Peyer's patch (tissue), 4 donors: ENCODE measurements around the gene NDUFS1. TPM values are rescaled to one million over a fixed set of nuclear protein-coding genes. Genes with fewer than 3 reads are reported as not detected.

Source experiments
- DNase-seq, 3 donors: peaks; one replicate each; pipeline ENCODE4 v3.0.0-alpha.2; 2017 to 2019
- H3K27ac ChIP-seq, 4 donors: fragments of 200-600 bp; sonication (generic); one replicate each; pipeline ENCODE4 v1.5.1; 2016 to 2019
- H3K27me3 ChIP-seq, 2 donors: fragments of 200-600 bp; sonication (generic); one replicate each; pipeline ENCODE4 v1.5.1; 2019
- H3K36me3 ChIP-seq, 3 donors: fragments of 200-600 bp; sonication (generic); one replicate each; pipeline ENCODE4 v1.5.1; 2016 to 2019
- H3K4me1 ChIP-seq, 4 donors: fragments of 200-600 bp; sonication (generic); one replicate each; pipeline ENCODE4 v1.5.1; 2016 to 2019
- H3K4me3 ChIP-seq, 4 donors: fragments of 200-600 bp; sonication (generic); 1 replicate in 3 of 4; 2 replicates in 1 of 4; pipeline ENCODE4 v1.5.1; 2016 to 2019; ENCODE audit warnings: mild to moderate bottlenecking in 1 of 4
- H3K9me3 ChIP-seq, 4 donors: fragments of 200-600 bp; sonication (generic); one replicate each; pipeline ENCODE4 v1.5.1; 2016 to 2019; ENCODE audit warnings: mild to moderate bottlenecking in 1 of 4
- POLR2A ChIP-seq, 2 donors: fragments of 450-650 bp; IDR thresholded peaks; one replicate each; pipeline ENCODE4 v1.5.1; 2017; ENCODE audit warnings: antibody characterized with exemption in 2 of 2, mild to moderate bottlenecking in 2 of 2, moderate library complexity in 2 of 2
- small RNA-seq, 2 donors: library from RNA; depleted of rRNA; stranded (forward); fragments of <200 nt; gene quantifications; one replicate each; pipeline ENCODE3, GENCODE V24; 2016
- total RNA-seq, 4 donors: library from RNA; depleted of rRNA; stranded (reverse); fragments of >200 nt; gene quantifications; one replicate each; pipeline ENCODE4 v1.1.0, GENCODE V29; 2016
- TF ChIP-seq, protein P1 (sequence below), 6 experiments: fragments of 450-650 bp in 4 of 6; fragments of 200-600 bp in 2 of 6; sonication (generic) in 1 of 6; IDR thresholded peaks; one replicate each; pipeline ENCODE4 v1.5.1; 2017 to 2019; ENCODE audit warnings: antibody characterized with exemption in 6 of 6, mild to moderate bottlenecking in 3 of 6, moderate library complexity in 1 of 6

NDUFS1 gene
- total RNA-seq, 4 donors from 2014 or later, result 81.9 to 95.3 (median 89.3) TPM

DNA sequence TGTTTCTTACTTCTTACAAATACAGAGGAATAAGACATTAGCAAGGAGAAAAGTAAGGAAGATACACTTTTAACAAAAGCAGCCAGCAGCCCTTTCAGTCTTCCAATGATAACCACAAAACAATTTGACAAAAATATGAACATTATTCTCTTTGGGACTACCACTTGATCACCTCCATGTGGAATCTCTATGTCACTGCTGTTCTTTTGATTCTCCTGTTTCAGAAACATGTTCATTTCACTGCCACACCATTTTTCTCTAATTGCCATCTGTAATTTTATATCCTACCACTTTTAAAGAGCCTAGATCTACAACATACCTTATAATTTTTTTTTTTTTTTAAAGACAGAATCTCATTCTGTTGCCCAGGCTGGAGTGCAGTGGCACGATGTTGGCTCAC is 84.1 kb downstream of the NDUFS1 start:
- H3K4me3 ChIP-seq, result no peak overlapping the region
- no peaks in the 10 kb centered on the region for H3K27me3 ChIP-seq
- no peaks in the 10 kb centered on the region for H3K36me3 ChIP-seq
- H3K27ac ChIP-seq, result no peak overlapping the region
- no peak for TF ChIP-seq POLR2A (IDR thresholded peaks at IDR 0.05)
- TF ChIP-seq, protein P1, sequence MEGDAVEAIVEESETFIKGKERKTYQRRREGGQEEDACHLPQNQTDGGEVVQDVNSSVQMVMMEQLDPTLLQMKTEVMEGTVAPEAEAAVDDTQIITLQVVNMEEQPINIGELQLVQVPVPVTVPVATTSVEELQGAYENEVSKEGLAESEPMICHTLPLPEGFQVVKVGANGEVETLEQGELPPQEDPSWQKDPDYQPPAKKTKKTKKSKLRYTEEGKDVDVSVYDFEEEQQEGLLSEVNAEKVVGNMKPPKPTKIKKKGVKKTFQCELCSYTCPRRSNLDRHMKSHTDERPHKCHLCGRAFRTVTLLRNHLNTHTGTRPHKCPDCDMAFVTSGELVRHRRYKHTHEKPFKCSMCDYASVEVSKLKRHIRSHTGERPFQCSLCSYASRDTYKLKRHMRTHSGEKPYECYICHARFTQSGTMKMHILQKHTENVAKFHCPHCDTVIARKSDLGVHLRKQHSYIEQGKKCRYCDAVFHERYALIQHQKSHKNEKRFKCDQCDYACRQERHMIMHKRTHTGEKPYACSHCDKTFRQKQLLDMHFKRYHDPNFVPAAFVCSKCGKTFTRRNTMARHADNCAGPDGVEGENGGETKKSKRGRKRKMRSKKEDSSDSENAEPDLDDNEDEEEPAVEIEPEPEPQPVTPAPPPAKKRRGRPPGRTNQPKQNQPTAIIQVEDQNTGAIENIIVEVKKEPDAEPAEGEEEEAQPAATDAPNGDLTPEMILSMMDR (IDR thresholded peaks at IDR 0.05), result no peak
- H3K9me3 ChIP-seq, result no peaks in the 10 kb centered on the region
- no peak for DNase-seq
- H3K4me1 ChIP-seq, result peaks cover 0 to 7% (median 0%) of the 10 kb centered on the region in 4 donors

DNA sequence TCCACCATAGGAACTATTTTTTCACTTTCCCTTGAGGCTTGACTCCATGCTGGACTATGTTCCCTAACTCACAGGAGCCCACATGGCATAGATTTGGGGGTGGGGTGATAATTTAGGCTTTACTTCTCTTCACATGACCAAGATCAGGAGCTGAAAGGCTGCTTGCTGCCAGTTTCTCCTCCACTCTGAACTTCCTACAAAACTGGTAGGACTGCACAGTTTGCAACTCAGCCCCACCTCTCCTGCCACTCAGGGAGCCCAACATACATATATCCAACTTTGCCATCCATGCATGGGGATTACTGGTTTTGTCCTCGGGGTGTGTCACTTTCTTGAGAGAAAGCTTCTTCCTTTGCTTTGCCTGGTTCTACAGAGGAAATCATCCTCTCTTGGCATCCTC is 87.4 kb downstream of the NDUFS1 start:
- H3K4me3 ChIP-seq, result no peak overlapping the region
- DNase-seq, result no peak
- no peaks in the 10 kb centered on the region for H3K27me3 ChIP-seq
- H3K36me3 ChIP-seq, result no peaks in the 10 kb centered on the region
- no peak for TF ChIP-seq POLR2A (IDR thresholded peaks at IDR 0.05)
- TF ChIP-seq, protein P1 (IDR thresholded peaks at IDR 0.05), result no peak
- H3K27ac ChIP-seq, result no peak overlapping the region
- H3K9me3 ChIP-seq, result no peaks in the 10 kb centered on the region
- no peaks in the 10 kb centered on the region for H3K4me1 ChIP-seq

GRCh38 chr2:206069417-206069816 is 89.8 kb downstream of the NDUFS1 start:
- no peak for DNase-seq
- H3K27me3 ChIP-seq, result no peaks in the 10 kb centered on the region
- TF ChIP-seq, protein P1 (IDR thresholded peaks at IDR 0.05), result no peak
- no peak for TF ChIP-seq POLR2A (IDR thresholded peaks at IDR 0.05)
- H3K27ac ChIP-seq, result no peak overlapping the region
- H3K36me3 ChIP-seq, result no peaks in the 10 kb centered on the region
- H3K9me3 ChIP-seq, result no peaks in the 10 kb centered on the region
- H3K4me1 ChIP-seq, result no peaks in the 10 kb centered on the region
- H3K4me3 ChIP-seq, result no peak overlapping the region

- Histone ChIP-seq H3K4me1 (no peaks in the 10 kb centered on the region), H3K36me3 (no peaks in the 10 kb centered on the region), H3K4me3 (no peak overlapping the region), H3K27me3 (no peaks in the 10 kb centered on the region), H3K27ac (no peak overlapping the region), H3K9me3 (no peaks in the 10 kb centered on the region)
- TF ChIP-seq POLR2A (IDR thresholded peaks at IDR 0.05), result no peak
- TF ChIP-seq, protein P1 (IDR thresholded peaks at IDR 0.05), result no peak
- no peak for DNase-seq
Measured at GRCh38 chr2:206068207-206068606, 91.0 kb downstream of the NDUFS1 start.

Small RNAs within 50 kb of the gene (small RNA-seq; reads per million reads assigned to genes)
- gene RF00134, result 0 reads per million in 2 donors
- 0 reads per million in 2 donors for gene RF02271
- 0 reads per million in 2 donors for gene SNORA41
- gene SNORD51, result 0.18 to 0.38 reads per million in 2 donors

Other genes starting within 250 kb of the NDUFS1 start
- gene INO80D, start 73.3 kb downstream of the NDUFS1 start, total RNA-seq, result 100 to 1,000 TPM in 1 of 4 donors, 10 to 100 TPM in 3; 20.8 to 102 (median 56.4) TPM
- gene EEF1B2, start 451 bp upstream of the NDUFS1 start, total RNA-seq, result 100 to 1,000 TPM; 146 to 601 (median 242) TPM
- gene ZDBF2, start 115.2 kb upstream of the NDUFS1 start, total RNA-seq, result 10 to 100 TPM in 1 of 4 donors, 1 to 10 TPM in 3; 2.6 to 12.4 (median 4.5) TPM